ENCODE results near the gene GSG1L.

Gene GSG1L

GRCh38 chr16:27927266-27927901 lies 136.1 kb downstream of the GSG1L start:
- DNase-seq (ENCODE audit: low spot score): no peak
- Histone ChIP-seq H3K27ac (no peak overlapping the region), H3K4me3 (no peak overlapping the region)
- no peak for TF ChIP-seq CTCF (IDR thresholded peaks at IDR 0.05)

DNA sequence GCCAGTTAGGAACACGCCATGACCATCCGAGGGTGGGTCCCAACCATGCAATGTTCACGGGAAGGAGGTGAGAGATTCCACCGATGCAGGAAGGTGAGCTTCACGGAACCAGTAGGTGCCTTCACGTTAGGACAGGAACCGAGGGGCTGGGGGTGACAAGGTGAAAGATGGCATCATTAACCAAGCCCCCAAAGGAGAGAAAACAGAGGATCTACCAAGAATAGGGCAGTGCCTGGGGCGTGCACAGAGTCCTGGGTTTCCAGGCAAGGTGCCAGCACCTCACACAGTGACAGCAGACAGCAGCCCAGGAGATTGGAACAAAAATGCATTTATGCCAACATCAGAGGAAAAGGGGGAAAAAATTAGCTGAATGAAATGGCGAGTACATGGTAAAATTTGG lies 137.9 kb downstream of the GSG1L start:
- TF ChIP-seq CTCF (IDR thresholded peaks at IDR 0.05): no peak
- no peak for DNase-seq (ENCODE audit: low spot score)
- Histone ChIP-seq H3K4me3 (no peak overlapping the region), H3K27ac (no peak overlapping the region)

GRCh38 chr16:27924411-27925118 lies 138.9 kb downstream of the GSG1L start:
- no peak for TF ChIP-seq CTCF (IDR thresholded peaks at IDR 0.05)
- no peak overlapping the region for H3K27ac ChIP-seq
- no peak overlapping the region for H3K4me3 ChIP-seq
- DNase-seq (ENCODE audit: low spot score): no peak

DNA sequence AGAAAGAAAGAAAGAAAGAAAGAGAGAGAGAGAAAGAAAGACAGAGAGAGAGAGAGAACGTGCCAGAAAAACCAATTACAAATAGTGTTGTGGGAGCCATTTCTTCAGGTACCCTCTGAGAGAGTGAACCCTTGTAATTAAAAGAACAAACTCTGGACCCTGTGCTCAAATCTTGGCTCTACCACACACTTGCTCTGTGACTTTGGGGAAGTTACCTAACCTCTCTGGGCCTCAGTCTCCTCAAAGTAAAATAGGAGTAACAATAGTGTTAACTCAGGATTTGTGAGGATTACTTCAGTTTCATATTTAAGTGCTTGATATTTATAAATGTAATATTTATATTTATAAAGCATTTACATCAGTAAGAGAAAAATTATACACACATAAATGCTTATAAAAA lies 139.8 kb downstream of the GSG1L start:
- DNase-seq (ENCODE audit: low spot score): no peak
- H3K4me3 ChIP-seq: no peak overlapping the region
- no peak for TF ChIP-seq CTCF (IDR thresholded peaks at IDR 0.05)
- no peak overlapping the region for H3K27ac ChIP-seq

DNA sequence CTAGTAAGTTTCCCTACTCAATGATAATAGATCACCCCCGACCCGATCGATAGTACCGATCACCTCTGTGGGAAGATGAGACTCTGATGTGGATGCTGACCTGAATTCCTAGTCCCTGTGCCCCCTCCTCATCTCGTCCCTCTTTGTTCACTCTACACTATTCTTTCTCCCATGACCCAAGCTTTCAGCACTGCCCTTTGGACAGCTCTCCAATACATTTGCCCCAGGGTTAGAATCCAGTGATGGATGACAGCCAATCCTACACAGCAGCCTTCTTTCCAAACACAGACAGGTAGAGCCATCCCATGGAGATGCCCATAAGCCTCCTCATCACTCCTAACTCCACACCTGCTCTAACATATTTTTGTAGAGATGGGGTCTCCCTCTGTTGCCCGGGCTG lies 141.1 kb downstream of the GSG1L start:
- no peak for DNase-seq (ENCODE audit: low spot score)
- Histone ChIP-seq H3K27ac (no peak overlapping the region), H3K4me3 (no peak overlapping the region)
- TF ChIP-seq CTCF (IDR thresholded peaks at IDR 0.05): no peak

DNA sequence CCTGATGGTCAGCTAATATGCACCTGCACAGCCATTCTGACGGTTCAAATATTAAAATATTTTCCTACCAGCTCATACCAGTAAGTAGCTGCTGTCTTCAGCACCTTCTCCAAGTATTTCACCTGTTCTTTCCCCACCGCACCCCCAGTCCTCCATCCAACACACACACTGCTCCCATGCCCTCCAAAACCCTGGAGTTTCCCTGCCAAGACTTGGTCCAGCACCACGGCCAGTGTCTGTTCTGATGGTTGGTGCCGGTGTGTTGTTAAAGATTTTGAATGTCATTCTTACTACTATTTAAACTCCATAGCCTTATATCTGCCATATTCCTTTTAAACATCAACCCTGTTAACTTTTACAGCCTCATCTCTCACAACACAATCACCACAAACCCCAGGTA lies 142.4 kb downstream of the GSG1L start:
- DNase-seq (ENCODE audit: low spot score): no peak
- no peak for TF ChIP-seq CTCF (IDR thresholded peaks at IDR 0.05)
- H3K4me3 ChIP-seq: no peak overlapping the region
- no peak overlapping the region for H3K27ac ChIP-seq

- H3K27ac ChIP-seq: no peak overlapping the region
- no peak for TF ChIP-seq CTCF (IDR thresholded peaks at IDR 0.05)
- H3K4me3 ChIP-seq: no peak overlapping the region
- DNase-seq (ENCODE audit: low spot score): no peak
These were observed 143.1 kb downstream of the GSG1L start for GRCh38 chr16:27920391-27920891.

Data from coronary artery (tissue), 2 donors.